OCI-LY1 (cell line): Measurements from ENCODE around the gene ZP4.

Experiments
- CTCF ChIP-seq: fragments of 200-600 bp; sonication (generic), shearing (Covaris generic); IDR thresholded peaks from 2 replicates; pipeline ENCODE4 v1.5.1; 2017; ENCODE audit warnings: mild to moderate bottlenecking, antibody characterized with exemption, low read length, moderate library complexity, mixed read lengths
- EZH2 ChIP-seq: fragments of 200-600 bp; sonication (generic), shearing (Covaris generic); IDR thresholded peaks from 2 replicates; pipeline ENCODE4 v1.8.0; 2017; ENCODE audit warnings: borderline replicate concordance, mixed run types, mild to moderate bottlenecking, antibody characterized with exemption, low read length, moderate library complexity, mixed read lengths

GRCh38 chr1:237852342-237852741 is 38.4 kb downstream of the ZP4 start:
- TF ChIP-seq CTCF (no peak), EZH2 (no peak)
